Calu3 (cell line): ENCODE results near the gene GDPD5. TPM values are rescaled to one million over a fixed set of nuclear protein-coding genes. Genes with fewer than 3 reads are reported as not detected.

ENCODE experiments used
- BruUV-seq: library from RNA; stranded (reverse); fragments of 400-500 nt; replicated peaks from 2 replicates; lab custom pipeline; 2021; lab: Mats Ljungman, UMichigan
- CTCF ChIA-PET: fragments of 300-600 bp; sonication (Branson Sonifier 250); formaldehyde crosslinking; loops from one replicate; lab custom pipeline; 2022; ENCODE audit warnings: antibody characterized with exemption; lab: Charles Lee
- DNase-seq: peaks from one replicate; pipeline ENCODE4 v3.0.0; 2022
- H3K27ac Mint-ChIP-seq: one replicate; pipeline ENCODE4 v1.8.0; 2022; ENCODE audit warnings: mixed read lengths; ENCODE audit not compliant: unreplicated experiment
- H3K27me3 Mint-ChIP-seq: one replicate; pipeline ENCODE4 v1.8.0; 2022; ENCODE audit warnings: mixed read lengths; ENCODE audit not compliant: unreplicated experiment
- H3K36me3 Mint-ChIP-seq: one replicate; pipeline ENCODE4 v1.8.0; 2022; ENCODE audit warnings: mild to moderate bottlenecking, moderate library complexity, mixed read lengths; ENCODE audit not compliant: insufficient read depth, unreplicated experiment
- H3K4me1 Mint-ChIP-seq: one replicate; pipeline ENCODE4 v1.8.0; 2022; ENCODE audit warnings: mild to moderate bottlenecking, low read depth, mixed read lengths; ENCODE audit not compliant: unreplicated experiment
- H3K4me3 Mint-ChIP-seq: one replicate; pipeline ENCODE4 v1.8.0; 2022; ENCODE audit warnings: mild to moderate bottlenecking, low read depth, moderate library complexity, mixed read lengths; ENCODE audit not compliant: unreplicated experiment
- H3K9me3 Mint-ChIP-seq: one replicate; pipeline ENCODE4 v1.8.0; 2022; ENCODE audit warnings: low read depth, mixed read lengths; ENCODE audit not compliant: unreplicated experiment
- CTCF ChIP-seq: fragments of 200-600 bp; IDR thresholded peaks from one replicate; pipeline ENCODE4 v1.8.0; 2022; ENCODE audit warnings: antibody characterized with exemption; ENCODE audit not compliant: unreplicated experiment
- intact Hi-C: fragments of 100-400 bp; cut with micrococcal nuclease; formaldehyde crosslinking; loops from one replicate; pipeline ENCODE4 v1.10.0; 2022; ENCODE audit not compliant: unreplicated experiment
- total RNA-seq: library from RNA; stranded (reverse); gene quantifications from 2 replicates; pipeline ENCODE4 v1.2.3, GENCODE V29; 2022

Gene GDPD5
- total RNA-seq, 1 experiment from 2014 or later, result 7.0 TPM

- peaks cover 69% of the 10 kb centered on the region for H3K36me3 Mint-ChIP-seq
- no peak for DNase-seq
- H3K27ac Mint-ChIP-seq, result no peak overlapping the region
- TF ChIP-seq CTCF, result no peak
- intact Hi-C loops, result no loop called here
- CTCF ChIA-PET, result no interaction called here
- H3K4me3 Mint-ChIP-seq, result no peak overlapping the region
- H3K4me1 Mint-ChIP-seq, result peaks cover under 1% of the 10 kb centered on the region
- no peaks in the 10 kb centered on the region for H3K27me3 Mint-ChIP-seq
- BruUV-seq, result no TSS peak
- H3K9me3 Mint-ChIP-seq, result no peaks in the 10 kb centered on the region
Observed at GRCh38 chr11:75408957-75409219, 116.9 kb downstream of the GDPD5 start.

- Mint-ChIP-seq H3K9me3 (no peaks in the 10 kb centered on the region), H3K27me3 (no peaks in the 10 kb centered on the region), H3K4me1 (peaks cover 25% of the 10 kb centered on the region), H3K36me3 (peaks cover 76% of the 10 kb centered on the region), H3K27ac (no peak overlapping the region), H3K4me3 (no peak overlapping the region)
- TF ChIP-seq CTCF, result no peak
- CTCF ChIA-PET, result no interaction called here
- DNase-seq, result no peak
- intact Hi-C loops, result no loop called here
- no TSS peak for BruUV-seq
Observed at GRCh38 chr11:75406338-75406777, 119.4 kb downstream of the GDPD5 start.

GRCh38 chr11:75403983-75404658 lies 121.6 kb downstream of the GDPD5 start:
- CTCF ChIA-PET, result no interaction called here
- no peak for TF ChIP-seq CTCF
- no peaks in the 10 kb centered on the region for H3K9me3 Mint-ChIP-seq
- no peak overlapping the region for H3K4me3 Mint-ChIP-seq
- no peaks in the 10 kb centered on the region for H3K27me3 Mint-ChIP-seq
- no peak overlapping the region for H3K27ac Mint-ChIP-seq
- BruUV-seq, result no TSS peak
- peaks cover 98% of the 10 kb centered on the region for H3K36me3 Mint-ChIP-seq
- no peak for DNase-seq
- H3K4me1 Mint-ChIP-seq, result peaks cover 25% of the 10 kb centered on the region
- intact Hi-C loops, result no loop called here

- peaks cover 25% of the 10 kb centered on the region for H3K4me1 Mint-ChIP-seq
- H3K27ac Mint-ChIP-seq, result peak overlapping the region; percentile 61
- H3K4me3 Mint-ChIP-seq, result peak overlapping the region; percentile 98
- no peak for DNase-seq
- intact Hi-C loops, result no loop called here
- no peaks in the 10 kb centered on the region for H3K9me3 Mint-ChIP-seq
- CTCF ChIA-PET, result no interaction called here
- no peaks in the 10 kb centered on the region for H3K27me3 Mint-ChIP-seq
- no TSS peak for BruUV-seq
- TF ChIP-seq CTCF, result no peak
- H3K36me3 Mint-ChIP-seq, result peaks cover 92% of the 10 kb centered on the region
Observed at GRCh38 chr11:75403037-75403436, 122.7 kb downstream of the GDPD5 start.
